Smooth muscle cell (in vitro differentiated cells): Measurements from ENCODE around the gene TIFAB. TPM values are rescaled to one million over a fixed set of nuclear protein-coding genes. Genes with fewer than 3 reads are reported as not detected.
"Not testable (repeated sequence)": the region's sequence is repeated elsewhere in the genome, so short reads cannot be mapped to it uniquely, and the experiment has no call there.

Experiments
- DNase-seq: peaks from one replicate; lab custom pipeline; 2025; ENCODE audit not compliant: unreplicated experiment; lab: John Stamatoyannopoulos, UW
- H2AFZ ChIP-seq: fragments of 200-600 bp; sonication (generic); 2 replicates; pipeline ENCODE4 v1.6.0; 2016; ENCODE audit warnings: antibody characterized with exemption, low read depth, mild to moderate bottlenecking
- H3F3A ChIP-seq: fragments of 200-600 bp; sonication (generic); 2 replicates; pipeline ENCODE4 v1.6.0; 2017; ENCODE audit warnings: antibody characterized with exemption, low read depth
- H3K27ac ChIP-seq: fragments of 200-600 bp; sonication (generic); 2 replicates; pipeline ENCODE4 v1.5.1; 2016; ENCODE audit warnings: low read depth, mild to moderate bottlenecking
- H3K27me3 ChIP-seq: fragments of 200-600 bp; sonication (generic); 2 replicates; pipeline ENCODE4 v1.6.1; 2016; ENCODE audit warnings: low read depth, mild to moderate bottlenecking
- H3K36me3 ChIP-seq: fragments of 200-600 bp; sonication (generic); 2 replicates; pipeline ENCODE4 v1.5.1; 2016; ENCODE audit warnings: low read depth
- H3K4me1 ChIP-seq: fragments of 200-600 bp; sonication (generic); 2 replicates; pipeline ENCODE4 v1.5.1; 2016; ENCODE audit warnings: low read depth
- H3K4me2 ChIP-seq: fragments of 200-600 bp; sonication (generic); 2 replicates; pipeline ENCODE4 v1.6.0; 2016; ENCODE audit warnings: mild to moderate bottlenecking
- H3K4me3 ChIP-seq: fragments of 200-600 bp; sonication (generic); 2 replicates; pipeline ENCODE4 v1.5.1; 2016; ENCODE audit warnings: mild to moderate bottlenecking
- H3K79me2 ChIP-seq: fragments of 200-600 bp; sonication (generic); 2 replicates; pipeline ENCODE4 v1.6.0; 2016; ENCODE audit warnings: low read depth, mild to moderate bottlenecking
- H3K9ac ChIP-seq: fragments of 200-600 bp; sonication (generic); 2 replicates; pipeline ENCODE4 v1.6.0; 2016; ENCODE audit warnings: low read depth
- H3K9me3 ChIP-seq: fragments of 200-600 bp; sonication (generic); replicated peaks from 2 replicates; pipeline ENCODE4 v1.5.1; 2016; ENCODE audit warnings: low read depth
- H4K20me1 ChIP-seq: fragments of 200-600 bp; sonication (generic); 2 replicates; pipeline ENCODE4 v1.6.0; 2016; ENCODE audit warnings: low read depth
- CTCF ChIP-seq: fragments of 200-600 bp; sonication (generic); IDR thresholded peaks from 2 replicates; pipeline ENCODE4 v1.5.1; 2017; ENCODE audit warnings: borderline replicate concordance, mild to moderate bottlenecking, antibody characterized with exemption; ENCODE audit not compliant: insufficient read depth, poor library complexity, severe bottlenecking
- WGBS: methylation state at CpG from one replicate; pipeline ENCODE4 v1.1.7; 2016; ENCODE audit warnings: low lambda C conversion rate; 5-methylcytosine and 5-hydroxymethylcytosine counted together
- polyA plus RNA-seq: library from polyadenylated mRNA; unstranded; fragments of >200 nt; fragmentation: Nextera tagmentation; extraction: Ambion mirVana; gene quantifications from 2 replicates; pipeline ENCODE4 v1.2.1, GENCODE V29; 2016
- total RNA-seq: library from RNA; depleted of rRNA; stranded (reverse); fragments of >200 nt; gene quantifications from 2 replicates; pipeline ENCODE4 v1.2.3, GENCODE V29; 2014

TIFAB gene, protein sequence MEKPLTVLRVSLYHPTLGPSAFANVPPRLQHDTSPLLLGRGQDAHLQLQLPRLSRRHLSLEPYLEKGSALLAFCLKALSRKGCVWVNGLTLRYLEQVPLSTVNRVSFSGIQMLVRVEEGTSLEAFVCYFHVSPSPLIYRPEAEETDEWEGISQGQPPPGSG
- total RNA-seq (under 0.01 TPM in 1 of 2 replicates, not detected in the other), polyA plus RNA-seq (0.08 and 0.11 TPM in 2 replicates)

- H3F3A ChIP-seq = peaks cover 6% of the 10 kb centered on the region
- no peak for TF ChIP-seq CTCF
- no peaks in the 10 kb centered on the region for H3K9me3 ChIP-seq
- no peak for DNase-seq
- H3K27ac ChIP-seq = no peak within 1 kb of the TSS
- H2AFZ ChIP-seq = no peak within 1 kb of the TSS
- H3K4me2 ChIP-seq = no peak within 1 kb of the TSS
- H3K9ac ChIP-seq = no peak within 1 kb of the TSS
- no peaks in the 10 kb centered on the region for H3K79me2 ChIP-seq
- H4K20me1 ChIP-seq = no peaks in the 10 kb centered on the region
- H3K27me3 ChIP-seq = no peaks in the 10 kb centered on the region
- no peaks in the 10 kb centered on the region for H3K4me1 ChIP-seq
- H3K4me3 ChIP-seq = no peak within 1 kb of the TSS
- 91% methylated on average over 10 of the region's 10 CpGs for WGBS
- H3K36me3 ChIP-seq = no peaks in the 10 kb centered on the region
Measured at GRCh38 chr5:135452321-135453030, at the start of gene TIFAB. TSS of gene TIFAB (minus strand) at chr5:135452351. CDS start at chr5:135449939, 2,412 bp downstream.

DNA sequence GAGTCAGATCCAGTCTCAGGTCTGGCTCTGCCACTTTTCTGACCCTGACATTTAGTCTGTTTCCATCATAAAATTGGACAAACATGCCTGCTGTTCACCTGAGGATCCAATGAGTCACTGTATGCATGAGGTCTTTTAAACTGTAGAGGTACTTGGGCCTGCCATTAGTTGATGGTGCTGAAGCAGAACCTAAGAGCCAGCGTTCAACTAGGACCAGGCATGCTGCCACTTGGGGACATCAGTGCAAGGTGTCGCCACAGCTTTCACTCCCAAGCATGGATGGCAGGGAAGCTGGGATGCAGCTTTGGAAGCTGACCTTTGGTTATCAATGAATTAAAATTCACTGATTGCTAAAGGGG lies 46.5 kb upstream of the TIFAB start:
- H3K4me2 ChIP-seq = no peak overlapping the region
- no peak for TF ChIP-seq CTCF
- H4K20me1 ChIP-seq = no peaks in the 10 kb centered on the region
- H3K4me3 ChIP-seq = no peak overlapping the region
- no peak overlapping the region for H2AFZ ChIP-seq
- H3K27me3 ChIP-seq = peaks cover 71% of the 10 kb centered on the region
- DNase-seq = no peak
- H3K27ac ChIP-seq = no peak overlapping the region
- peaks cover 6% of the 10 kb centered on the region for H3K4me1 ChIP-seq
- 79% methylated on average over 2 of the region's 2 CpGs for WGBS
- H3K79me2 ChIP-seq = no peaks in the 10 kb centered on the region
- no peaks in the 10 kb centered on the region for H3K36me3 ChIP-seq
- H3F3A ChIP-seq = peaks cover 9% of the 10 kb centered on the region
- H3K9ac ChIP-seq = no peak overlapping the region
- H3K9me3 ChIP-seq = no peaks in the 10 kb centered on the region

DNA sequence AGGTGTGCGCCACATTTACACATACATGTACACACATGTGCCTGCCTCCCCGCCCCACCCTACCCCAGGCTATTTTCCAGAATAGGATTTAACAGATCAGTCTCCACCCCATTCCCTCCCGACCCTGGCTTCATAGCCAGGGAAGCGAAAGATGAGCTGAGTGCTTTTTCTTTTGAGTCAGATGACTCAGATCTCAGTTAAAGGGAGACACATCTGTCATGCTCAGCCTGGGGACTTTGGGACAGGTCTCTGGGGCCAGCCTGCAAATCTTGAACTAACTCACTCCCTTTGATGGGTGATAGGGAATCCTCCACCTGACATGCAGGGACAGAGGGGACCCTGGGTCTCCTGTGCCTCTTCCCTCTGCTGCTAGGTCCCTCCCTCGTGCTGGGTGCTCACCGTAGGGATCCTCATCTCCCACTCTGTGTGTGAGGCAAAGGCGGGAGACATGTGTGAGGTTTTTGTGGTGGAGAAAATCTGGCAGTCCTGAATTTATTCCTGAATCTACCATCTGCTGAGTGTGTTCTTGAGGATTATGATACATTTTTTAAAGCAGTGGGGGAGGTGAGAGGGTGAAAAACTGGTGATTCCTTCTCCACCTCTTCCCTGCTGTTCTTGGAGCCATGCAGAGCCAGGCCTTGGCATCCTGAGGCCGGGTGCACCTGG lies 46.0 kb upstream of the TIFAB start:
- H3K4me1 ChIP-seq = peaks cover 8% of the 10 kb centered on the region
- no peak for TF ChIP-seq CTCF
- H3K9me3 ChIP-seq = no peaks in the 10 kb centered on the region
- 58% methylated on average over 8 of the region's 8 CpGs for WGBS
- H2AFZ ChIP-seq = no peak overlapping the region
- H3K27ac ChIP-seq = no peak overlapping the region
- H3K4me2 ChIP-seq = no peak overlapping the region
- H3K36me3 ChIP-seq = no peaks in the 10 kb centered on the region
- H3K27me3 ChIP-seq = peaks cover 66% of the 10 kb centered on the region
- H3F3A ChIP-seq = peaks cover 11% of the 10 kb centered on the region
- H4K20me1 ChIP-seq = no peaks in the 10 kb centered on the region
- DNase-seq = no peak
- H3K9ac ChIP-seq = no peak overlapping the region
- no peak overlapping the region for H3K4me3 ChIP-seq
- H3K79me2 ChIP-seq = no peaks in the 10 kb centered on the region

GRCh38 chr5:135495531-135495930 lies 43.4 kb upstream of the TIFAB start:
- DNase-seq, H3K36me3 ChIP-seq, H2AFZ ChIP-seq, H4K20me1 ChIP-seq, H3K9me3 ChIP-seq, H3K9ac ChIP-seq, H3K4me2 ChIP-seq, H3K4me3 ChIP-seq, H3K79me2 ChIP-seq, H3K27ac ChIP-seq: not testable (repeated sequence)
- Histone ChIP-seq H3F3A (peaks cover 11% of the 10 kb centered on the region), H3K27me3 (peaks cover 67% of the 10 kb centered on the region), H3K4me1 (peaks cover 19% of the 10 kb centered on the region)
- WGBS = 72% methylated on average over 4 of the region's 4 CpGs
